Measurements from ENCODE around the gene XPO1. TPM values are rescaled to one million over a fixed set of nuclear protein-coding genes. Genes with fewer than 3 reads are reported as not detected.
"Not testable (repeated sequence)": the region's sequence is repeated elsewhere in the genome, so short reads cannot be mapped to it uniquely, and the experiment has no call there.

The XPO1 gene
- total RNA-seq, 6 experiments from 2014 or later = 114 to 158 (median 139) TPM

- no peak for TF ChIP-seq CTCF (IDR thresholded peaks at IDR 0.05)
- peak overlapping the region; percentile 93 for H3K4me3 Mint-ChIP-seq
- no peaks in the 10 kb centered on the region for H3K9me3 Mint-ChIP-seq
- H3K27me3 Mint-ChIP-seq (ENCODE audit: insufficient read depth) = peaks cover 4% of the 10 kb centered on the region; the same call in 1 of the 2 replicates
- peaks cover 19% of the 10 kb centered on the region for H3K36me3 Mint-ChIP-seq (ENCODE audit: low read depth)
- DNase-seq = peak; percentile 18
- peak overlapping the region; percentile 86 for H3K27ac Mint-ChIP-seq
- H3K4me1 Mint-ChIP-seq (ENCODE audit: low read depth) = peaks cover 18% of the 10 kb centered on the region
Observed at GRCh38 chr2:61471905-61472805, 66.0 kb downstream of the XPO1 start.

- Mint-ChIP-seq H3K4me1 (ENCODE audit: low read depth) (peaks cover 18% of the 10 kb centered on the region), H3K9me3 (no peaks in the 10 kb centered on the region), H3K4me3 (peak within 1 kb of the TSS; percentile 93), H3K27ac (peak within 1 kb of the TSS; percentile 86), H3K36me3 (ENCODE audit: low read depth) (peaks cover 14% of the 10 kb centered on the region), H3K27me3 (ENCODE audit: insufficient read depth) (peaks cover 2% of the 10 kb centered on the region; the same call in 1 of the 2 replicates)
- TF ChIP-seq CTCF (IDR thresholded peaks at IDR 0.05) = peak; percentile 6; the same call in 1 of the 2 replicates
- DNase-seq = peak; percentile 93
Observed at GRCh38 chr2:61470965-61471904, 66.9 kb downstream of the XPO1 start, which contains the start of gene USP34. TSS of gene USP34 (minus strand) at chr2:61471087. CDS start at chr2:61470692, 395 bp downstream.

- TF ChIP-seq CTCF (IDR thresholded peaks at IDR 0.05) = no peak
- Mint-ChIP-seq H3K27ac (peak overlapping the region; percentile 86), H3K27me3 (ENCODE audit: insufficient read depth) (peaks cover 2% of the 10 kb centered on the region; the same call in 1 of the 2 replicates), H3K4me1 (ENCODE audit: low read depth) (peaks cover 18% of the 10 kb centered on the region), H3K9me3 (no peaks in the 10 kb centered on the region), H3K36me3 (ENCODE audit: low read depth) (peaks cover 14% of the 10 kb centered on the region), H3K4me3 (peak overlapping the region; percentile 93)
- DNase-seq = no peak
Observed at GRCh38 chr2:61470122-61470951, 67.8 kb downstream of the XPO1 start.

- H3K4me1 Mint-ChIP-seq (ENCODE audit: low read depth) = peaks cover 22% of the 10 kb centered on the region
- peaks cover 14% of the 10 kb centered on the region for H3K36me3 Mint-ChIP-seq (ENCODE audit: low read depth)
Observed at GRCh38 chr2:61469424-61470121, 68.6 kb downstream of the XPO1 start.

GRCh38 chr2:61468231-61468630 lies 69.9 kb downstream of the XPO1 start:
- not testable (repeated sequence) for H3K4me3 Mint-ChIP-seq; H3K27me3 Mint-ChIP-seq (ENCODE audit: insufficient read depth); H3K9me3 Mint-ChIP-seq; DNase-seq; H3K27ac Mint-ChIP-seq
- H3K4me1 Mint-ChIP-seq (ENCODE audit: low read depth) = peaks cover 32% of the 10 kb centered on the region
- peaks cover 14% of the 10 kb centered on the region for H3K36me3 Mint-ChIP-seq (ENCODE audit: low read depth)

More at GRCh38 chr2:61469424-61470121, 68.6 kb downstream of the XPO1 start:
- H3K27ac Mint-ChIP-seq = peak overlapping the region; percentile 86
- H3K27me3 Mint-ChIP-seq (ENCODE audit: insufficient read depth) = peaks cover 2% of the 10 kb centered on the region; the same call in 1 of the 2 replicates
- no peak for TF ChIP-seq CTCF (IDR thresholded peaks at IDR 0.05)
- peak overlapping the region; percentile 93 for H3K4me3 Mint-ChIP-seq
- no peak for DNase-seq
- no peaks in the 10 kb centered on the region for H3K9me3 Mint-ChIP-seq
